Pericardium fibroblast (primary cell): ENCODE measurements around the gene OR5M10. TPM values are rescaled to one million over a fixed set of nuclear protein-coding genes. Genes with fewer than 3 reads are reported as not detected.

Experiments used
- total RNA-seq: library from RNA; depleted of rRNA; stranded (reverse); fragments of >200 nt; gene quantifications from 2 replicates; pipeline ENCODE4 v1.2.3, GENCODE V29; 2015

The OR5M10 gene
- not detected in 2 replicates for total RNA-seq

GRCh38 chr11:56577621-56578020, at the start of gene OR5M10:
Gene OR5M10 (minus strand): TSS chr11:56577721. CDS start chr11:56577721, 0 bp downstream.

GRCh38 chr11:56543157-56543556, 34.4 kb downstream of the OR5M10 start, which contains the start of gene OR5M11:
Gene OR5M11 (minus strand): TSS chr11:56543257. CDS start chr11:56543257, 0 bp downstream.

Other genes starting within 250 kb of the OR5M10 start
- gene OR8K1, start 231.7 kb downstream of the OR5M10 start, total RNA-seq, result not detected in 2 replicates
- gene OR8J1, start 223.4 kb downstream of the OR5M10 start, total RNA-seq, result not detected in 2 replicates
- not detected in 2 replicates for gene OR8U1, start 202.1 kb downstream of the OR5M10 start, total RNA-seq
- not detected in 2 replicates for gene OR5AL1, start 165.0 kb downstream of the OR5M10 start, total RNA-seq
- gene OR5M3, start 104.4 kb downstream of the OR5M10 start, total RNA-seq, result not detected in 2 replicates
- not detected in 2 replicates for gene OR5M8, start 86.4 kb downstream of the OR5M10 start, total RNA-seq
- not detected in 2 replicates for gene OR5M11, start 34.5 kb downstream of the OR5M10 start, total RNA-seq
- gene OR5M1, start 37.2 kb upstream of the OR5M10 start, total RNA-seq, result not detected in 2 replicates
- not detected in 2 replicates for gene OR5AP2, start 64.7 kb upstream of the OR5M10 start, total RNA-seq
- not detected in 2 replicates for gene OR5AR1, start 86.0 kb upstream of the OR5M10 start, total RNA-seq
- gene OR9G1, start 121.4 kb upstream of the OR5M10 start, total RNA-seq, result not detected in 2 replicates
- not detected in 2 replicates for gene OR9G4, start 171.0 kb upstream of the OR5M10 start, total RNA-seq